Stimulated activated CD8-positive, alpha-beta memory T cell treated with anti-CD3 and anti-CD28 coated beads, Interleukin-12 subunit alpha, Interleukin-12 subunit beta, amount 100 ng/mL, for 24 hours (primary cell): ENCODE data around the gene ZFHX3.
"Not testable (repeated sequence)": the region's sequence is repeated elsewhere in the genome, so short reads cannot be mapped to it uniquely, and the experiment has no call there.

ENCODE experiments used
- DNase-seq: peaks from one replicate; pipeline ENCODE4 v3.0.0-alpha.2; 2020; ENCODE audit errors: extremely low read depth

The ZFHX3 gene

GRCh38 chr16:72996291-72997062 is 51.5 kb downstream of the ZFHX3 start:
- DNase-seq = no peak

DNA sequence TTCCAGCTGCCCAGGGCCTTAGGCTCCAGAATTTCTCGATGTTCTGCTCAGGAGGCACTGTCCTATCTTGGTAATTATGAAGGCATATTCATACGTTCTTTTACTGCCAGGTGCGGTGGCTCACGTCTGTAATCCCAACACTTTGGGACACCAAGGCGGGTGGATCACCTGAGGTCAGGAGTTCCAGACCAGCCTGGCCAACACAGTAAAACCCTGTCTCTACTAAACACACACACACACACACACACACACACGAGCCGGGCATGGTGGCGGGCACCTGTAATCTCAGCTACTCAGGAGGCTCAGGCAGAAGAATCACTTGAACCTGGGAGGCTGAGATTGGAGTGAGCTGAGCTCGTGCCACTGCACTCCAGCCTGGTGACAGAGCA is 52.1 kb downstream of the ZFHX3 start:
- not testable (repeated sequence) for DNase-seq

DNA sequence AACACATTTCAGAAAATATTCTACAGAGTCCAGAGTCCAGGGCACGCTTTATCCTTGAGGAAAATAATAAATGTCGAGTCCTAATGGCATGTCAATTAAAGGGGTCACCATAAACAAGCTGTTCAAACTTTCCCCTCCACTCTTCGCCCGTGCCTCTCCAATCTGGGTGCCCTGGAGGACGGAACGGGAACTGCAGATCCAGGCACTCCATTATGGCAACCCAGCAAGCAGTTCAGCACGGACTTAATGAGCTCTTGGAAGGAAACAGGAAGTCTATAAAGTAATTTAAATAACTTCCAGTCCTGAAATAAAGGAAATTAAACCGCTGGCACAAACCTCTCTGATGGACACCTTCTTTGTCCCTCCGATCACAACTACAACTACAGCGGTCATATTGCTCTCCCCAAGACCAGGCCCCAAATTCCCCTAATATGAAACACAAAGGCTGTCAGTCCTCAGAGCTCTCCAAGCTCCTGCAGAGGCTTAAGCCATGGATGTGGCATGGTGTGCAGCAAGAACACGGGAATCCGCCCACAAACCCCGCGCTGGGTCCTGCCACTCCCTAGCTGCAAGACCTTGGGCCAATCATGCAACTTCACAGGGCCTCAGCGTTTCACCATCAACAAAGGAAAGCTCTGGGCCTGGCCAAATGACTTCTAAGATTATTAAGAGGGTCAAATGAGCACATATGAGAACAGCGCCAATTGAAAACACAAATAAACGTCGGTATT is 52.6 kb downstream of the ZFHX3 start:
- no peak for DNase-seq

DNA sequence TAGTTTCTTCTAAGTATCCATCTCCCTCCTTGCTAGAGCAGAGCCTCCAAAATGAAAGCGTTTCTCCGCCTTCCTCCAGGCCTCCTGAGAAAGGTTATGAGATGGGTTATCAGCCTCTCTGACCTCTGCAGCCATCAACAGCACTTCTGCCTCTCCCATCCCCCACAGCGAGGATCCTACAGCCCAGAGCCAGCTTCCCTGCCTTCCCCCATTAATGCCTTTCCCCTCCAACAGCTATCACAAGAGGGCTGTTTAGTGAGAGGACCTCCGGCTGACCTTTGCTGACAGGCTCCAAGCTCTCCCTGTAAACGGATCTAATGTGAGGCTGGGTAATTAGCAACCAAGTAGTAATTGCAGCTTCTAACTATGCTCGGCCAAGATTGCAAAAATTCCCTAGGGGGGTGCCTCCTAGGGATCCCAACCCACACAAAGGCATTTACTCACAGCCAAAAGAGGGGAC is 55.8 kb downstream of the ZFHX3 start:
- DNase-seq = no peak

DNA sequence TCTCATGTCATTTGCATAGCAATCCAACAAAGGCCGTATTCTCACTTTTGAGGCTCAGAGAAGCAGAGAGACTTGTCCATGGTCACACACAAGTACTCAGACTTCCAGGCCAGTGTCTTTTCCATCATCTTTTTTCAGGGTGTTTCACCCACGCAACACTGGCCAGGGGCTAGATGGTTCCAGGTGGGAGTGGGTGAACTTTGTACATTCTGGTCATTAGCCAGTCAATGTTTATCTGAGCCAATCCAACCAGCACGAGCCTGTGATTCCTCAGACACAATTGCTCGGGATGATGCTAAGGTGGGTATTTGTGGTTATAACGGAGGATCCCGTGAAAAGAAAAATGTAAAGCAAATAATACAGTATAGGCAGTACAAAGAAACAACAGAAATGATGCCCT is 56.3 kb downstream of the ZFHX3 start:
- DNase-seq = no peak

DNA sequence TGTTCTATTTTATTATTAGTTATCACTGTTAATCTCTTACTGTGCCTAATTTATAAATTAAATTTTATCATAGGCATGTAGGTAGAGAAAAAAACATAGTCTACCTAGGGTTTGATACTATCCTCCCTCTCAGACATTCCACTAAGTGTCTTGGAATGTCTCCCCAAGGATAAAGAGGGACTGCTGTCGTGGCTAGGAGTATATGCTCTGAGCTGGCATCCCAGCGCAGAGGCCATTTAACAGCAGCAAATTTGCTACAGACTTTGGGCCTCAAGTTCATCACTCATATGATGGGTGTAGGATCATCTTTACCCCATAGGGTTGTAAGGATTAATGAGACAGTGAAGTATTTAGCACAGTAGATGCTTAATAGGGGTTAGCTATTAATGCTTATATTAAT is 56.7 kb downstream of the ZFHX3 start:
- no peak for DNase-seq

GRCh38 chr16:72990571-72990970 is 57.4 kb downstream of the ZFHX3 start:
- no peak for DNase-seq

- DNase-seq = no peak
Measured at GRCh38 chr16:72989579-72990551, 58.1 kb downstream of the ZFHX3 start.

GRCh38 chr16:72989203-72989578 is 58.7 kb downstream of the ZFHX3 start:
- not testable (repeated sequence) for DNase-seq

DNA sequence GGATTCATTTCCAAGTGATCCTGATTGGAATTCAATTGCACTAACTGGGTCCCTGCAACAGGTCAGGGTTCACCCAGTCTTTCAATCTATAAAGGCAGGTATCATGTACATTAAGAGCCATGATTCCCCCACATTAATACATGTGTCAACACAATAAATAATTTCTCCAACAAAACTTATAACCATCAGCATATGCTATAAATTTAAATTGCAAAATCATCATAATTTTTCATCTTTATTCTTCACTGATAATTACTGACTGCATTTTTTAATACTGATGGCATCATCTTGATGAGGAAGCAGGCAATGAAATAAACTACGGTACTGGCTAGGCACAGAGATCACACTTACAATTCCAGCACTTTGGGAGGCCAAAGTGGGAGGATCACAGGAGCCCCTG is 59.4 kb downstream of the ZFHX3 start:
- DNase-seq = no peak

- no peak for DNase-seq
Measured at GRCh38 chr16:72987480-72987901, 60.4 kb downstream of the ZFHX3 start.

GRCh38 chr16:72985995-72986394 is 61.9 kb downstream of the ZFHX3 start:
- DNase-seq = no peak

- DNase-seq = no peak
Measured at GRCh38 chr16:72985148-72985941, 62.6 kb downstream of the ZFHX3 start.

DNA sequence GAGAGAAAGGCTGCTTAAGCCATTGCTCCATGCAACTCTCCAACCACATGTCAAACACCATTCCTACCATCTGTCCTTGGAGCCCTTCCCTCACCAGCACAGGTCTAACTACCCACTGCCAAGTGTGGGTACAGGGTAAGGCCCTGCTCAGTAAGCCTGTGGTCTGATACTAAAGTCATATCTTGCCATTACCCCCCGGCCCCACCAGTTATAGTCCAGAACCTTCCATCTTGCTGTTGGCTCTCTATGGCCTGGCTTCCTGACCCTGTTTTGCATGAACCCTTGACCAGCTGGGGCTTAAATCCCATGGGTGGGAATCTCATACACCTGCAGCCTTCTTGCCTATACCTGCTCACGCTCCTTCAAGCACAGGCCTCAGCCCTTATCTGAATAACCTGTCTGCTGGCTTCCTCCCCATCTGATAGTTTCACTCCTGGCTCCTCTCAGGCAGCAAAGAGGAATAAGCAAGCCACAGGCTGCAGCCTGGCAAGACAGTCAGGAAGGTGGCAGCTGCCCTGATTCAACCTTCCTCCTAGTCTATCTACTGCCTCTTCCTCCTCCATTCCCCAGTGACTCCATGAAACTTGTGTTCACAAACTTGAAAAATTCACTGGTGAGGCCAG is 64.1 kb downstream of the ZFHX3 start:
- no peak for DNase-seq

DNA sequence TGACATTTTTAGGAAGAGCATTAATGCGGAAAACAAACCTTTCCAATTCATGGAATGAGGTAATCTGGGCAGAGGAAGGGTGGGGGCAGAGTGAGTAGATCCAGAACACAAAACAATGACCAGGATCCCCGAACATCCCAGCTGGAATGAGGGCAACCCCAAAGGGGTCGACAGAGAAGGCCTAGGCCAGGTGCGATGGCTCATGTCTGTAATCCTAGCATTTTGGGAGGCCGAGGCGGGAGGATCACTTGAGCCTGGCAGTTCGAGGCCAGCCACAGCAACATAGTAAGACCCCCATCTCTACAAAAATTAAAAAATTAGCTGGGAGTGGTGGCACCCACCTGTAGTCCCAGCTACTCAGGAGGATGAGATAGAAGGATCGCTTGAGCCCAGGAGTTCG is 64.7 kb downstream of the ZFHX3 start:
- no peak for DNase-seq

- DNase-seq = no peak
Measured at GRCh38 chr16:72979974-72980373, 68.0 kb downstream of the ZFHX3 start.

DNA sequence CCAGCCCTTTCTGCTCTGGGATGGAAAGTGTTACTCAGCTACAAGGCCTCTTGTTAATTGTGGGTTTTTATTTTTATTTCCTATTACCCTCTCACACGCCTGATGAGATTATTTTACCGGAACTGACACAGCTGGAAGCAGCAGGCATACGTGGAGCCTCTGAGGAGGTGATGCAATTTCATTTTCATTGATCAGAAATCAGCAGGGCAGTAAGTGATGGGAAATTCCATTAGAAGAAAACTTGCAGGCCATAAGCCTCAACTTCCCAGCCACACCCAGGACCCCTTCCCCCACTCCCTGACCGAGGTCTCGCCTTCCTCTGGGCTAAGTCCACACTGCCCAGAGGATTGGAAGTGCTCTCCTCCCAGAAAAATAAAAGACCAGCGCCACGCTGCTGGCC is 69.7 kb downstream of the ZFHX3 start:
- no peak for DNase-seq

GRCh38 chr16:72977127-72977526 is 70.8 kb downstream of the ZFHX3 start:
- no peak for DNase-seq

- DNase-seq = no peak
Measured at GRCh38 chr16:72976438-72977064, 71.4 kb downstream of the ZFHX3 start.

DNA sequence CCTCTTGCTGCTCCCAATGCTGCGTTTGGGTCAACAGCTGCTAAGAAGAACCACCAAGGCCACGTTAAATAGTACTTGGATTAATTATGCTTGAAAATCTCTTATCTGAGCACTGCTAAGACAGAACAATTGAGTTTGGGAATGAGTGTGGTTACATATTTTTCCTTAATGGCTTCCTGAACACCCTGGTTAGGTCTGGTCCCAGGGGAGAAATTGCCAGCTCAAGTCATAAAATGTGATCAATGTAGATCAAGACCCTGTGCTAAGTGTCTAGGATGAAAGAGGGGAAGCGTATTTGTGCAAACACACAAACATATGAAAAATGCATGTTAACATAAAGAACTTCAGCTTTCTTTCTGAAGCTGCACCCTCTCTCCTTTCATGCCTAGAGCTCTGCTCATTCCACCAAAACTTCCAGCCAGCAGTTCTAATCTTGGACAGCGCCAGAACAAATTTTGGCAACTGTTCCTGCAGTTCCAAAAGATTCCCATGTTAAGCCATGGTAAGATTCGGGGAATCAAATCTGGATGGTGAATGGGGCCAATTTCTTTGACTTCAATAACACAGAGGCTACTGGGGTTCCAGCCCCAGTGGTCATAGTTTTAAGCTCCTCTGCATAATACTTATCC is 72.0 kb downstream of the ZFHX3 start:
- no peak for DNase-seq
